OCI-LY7 (cell line): ENCODE results near the gene FGD4. TPM values are rescaled to one million over a fixed set of nuclear protein-coding genes. Genes with fewer than 3 reads are reported as not detected.

Experiments
- BruUV-seq: library from RNA; stranded (reverse); fragments of 400-500 nt; replicated peaks from 2 replicates; lab custom pipeline; 2021; lab: Mats Ljungman, UMichigan
- CTCF ChIA-PET: fragments of 300-600 bp; sonication (Branson Sonifier 250); formaldehyde crosslinking; loops from one replicate; lab custom pipeline; 2022; ENCODE audit warnings: antibody characterized with exemption; ENCODE audit not compliant: unreplicated experiment; lab: Charles Lee
- POLR2A ChIA-PET: fragments of 300-600 bp; sonication (Branson Sonifier 250); formaldehyde crosslinking; loops from one replicate; lab custom pipeline; 2022; ENCODE audit warnings: antibody characterized with exemption; lab: Charles Lee
- DNase-seq: peaks from one replicate; pipeline ENCODE4 v3.0.0-alpha.2; 2015; ENCODE audit warnings: low spot score
- H2AFZ ChIP-seq: fragments of 200-600 bp; sonication (generic), shearing (Covaris generic); 2 replicates; pipeline ENCODE4 v1.6.1; 2014; ENCODE audit warnings: mild to moderate bottlenecking, antibody characterized with exemption, low read length, moderate library complexity
- H3K27ac ChIP-seq: fragments of 200-600 bp; sonication (generic); 2 replicates; pipeline ENCODE4 v1.5.1; 2014; ENCODE audit warnings: mixed run types, low read depth, mild to moderate bottlenecking, moderate library complexity, low read length, inconsistent platforms; ENCODE audit not compliant: poor library complexity, severe bottlenecking
- H3K36me3 ChIP-seq: fragments of 200-600 bp; sonication (generic); 2 replicates; pipeline ENCODE4 v1.6.1; 2014; ENCODE audit warnings: mild to moderate bottlenecking, antibody characterized with exemption, low read length, moderate library complexity, mixed read lengths; ENCODE audit not compliant: insufficient read depth
- H3K4me1 ChIP-seq: fragments of 200-600 bp; sonication (generic); 2 replicates; pipeline ENCODE4 v1.5.1; 2014; ENCODE audit warnings: mild to moderate bottlenecking, low read length; ENCODE audit not compliant: insufficient read depth, poor library complexity, severe bottlenecking
- H3K4me2 ChIP-seq: fragments of 200-600 bp; sonication (generic); 2 replicates; pipeline ENCODE4 v1.6.1; 2014; ENCODE audit warnings: mild to moderate bottlenecking, low read length
- H3K4me3 ChIP-seq: fragments of 200-600 bp; sonication (generic); 2 replicates; pipeline ENCODE4 v1.5.1; 2014; ENCODE audit warnings: mild to moderate bottlenecking, low read depth, low read length; ENCODE audit not compliant: poor library complexity, severe bottlenecking
- H3K79me2 ChIP-seq: fragments of 200-600 bp; sonication (generic); 2 replicates; pipeline ENCODE4 v1.6.1; 2016; ENCODE audit warnings: low read depth, mild to moderate bottlenecking, low read length, moderate library complexity, mixed read lengths; ENCODE audit not compliant: insufficient read depth
- H3K9me2 ChIP-seq: fragments of 200-600 bp; sonication (generic); 2 replicates; pipeline ENCODE4 v1.6.1; 2016; ENCODE audit warnings: mild to moderate bottlenecking, low read length, mixed read lengths; ENCODE audit not compliant: insufficient read depth
- H3K9me3 ChIP-seq: fragments of 200-600 bp; sonication (generic); 2 replicates; pipeline ENCODE4 v1.6.1; 2014; ENCODE audit warnings: mild to moderate bottlenecking, mixed run types, low read length, mixed read lengths
- H4K20me1 ChIP-seq: fragments of 200-600 bp; sonication (generic); 2 replicates; pipeline ENCODE4 v1.6.1; 2014; ENCODE audit warnings: mild to moderate bottlenecking, antibody characterized with exemption, low read length, moderate library complexity, mixed read lengths; ENCODE audit not compliant: insufficient read depth
- EZH2phosphoT487 ChIP-seq: fragments of 200-600 bp; sonication (generic); IDR thresholded peaks from 2 replicates; pipeline ENCODE4 v1.6.1; 2018; ENCODE audit warnings: low read depth, borderline replicate concordance, mild to moderate bottlenecking, mixed run types, antibody characterized with exemption, low read length, moderate library complexity, mixed read lengths
- intact Hi-C: fragments of 100-400 bp; cut with micrococcal nuclease; formaldehyde crosslinking; loops from one replicate; pipeline ENCODE4 v1.10.0; 2022; ENCODE audit not compliant: unreplicated experiment
- total RNA-seq, 2 experiments: library from RNA; depleted of rRNA in 1 of 2; stranded (reverse); fragments of >200 nt in 1 of 2; shearing (Covaris generic) in 1 of 2; gene quantifications; 2 replicates each; pipeline ENCODE4 v1.2.3, GENCODE V29; 2014 to 2022
- TF ChIP-seq, protein P1 (sequence below): fragments of 200-600 bp; sonication (generic); conservative IDR thresholded peaks from 2 replicates; pipeline ENCODE4 v1.5.1; 2014; ENCODE audit warnings: mild to moderate bottlenecking, antibody characterized with exemption, low read length, moderate library complexity, mixed read lengths

FGD4 gene
- total RNA-seq, 2 experiments from 2014 or later: 14.9 to 19.3 TPM

DNA sequence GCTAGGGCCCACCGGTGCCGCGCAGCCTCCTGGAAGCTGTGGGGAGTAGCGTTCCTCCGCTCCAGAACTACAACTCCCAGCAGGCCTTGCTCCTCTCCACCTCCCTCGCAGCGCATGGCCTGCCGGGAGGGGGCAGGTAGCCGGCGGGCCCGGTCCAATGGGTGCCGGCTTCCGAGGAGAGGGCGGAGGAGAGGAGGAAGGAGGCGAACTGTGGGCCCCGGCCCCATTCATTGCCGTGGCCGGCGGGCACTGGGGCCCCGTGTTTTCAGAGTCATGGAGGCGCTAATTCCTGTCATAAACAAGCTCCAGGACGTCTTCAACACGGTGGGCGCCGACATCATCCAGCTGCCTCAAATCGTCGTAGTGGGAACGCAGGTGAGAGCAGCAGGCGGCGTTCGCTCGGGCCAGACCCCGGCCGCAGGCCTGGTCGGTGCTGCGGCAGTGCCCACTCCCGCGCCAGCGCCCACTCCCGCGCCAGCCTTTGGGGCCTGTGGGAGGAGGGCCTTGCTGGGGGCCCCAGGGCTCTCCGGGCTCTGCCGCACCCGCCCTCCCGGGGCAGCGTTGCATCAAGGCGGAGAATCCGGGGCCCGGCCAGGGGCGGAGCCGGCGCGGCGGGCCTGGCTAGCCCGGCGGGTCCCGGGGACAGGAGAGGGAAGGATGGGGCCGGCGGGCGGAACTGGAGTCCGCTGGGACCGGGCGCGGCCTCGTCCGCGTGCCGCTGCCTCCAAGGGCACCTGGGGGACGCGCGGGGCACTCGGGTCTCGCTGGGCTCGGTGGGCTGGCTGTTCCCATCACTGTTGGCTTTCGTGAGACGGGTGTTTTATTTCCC, 279.9 kb downstream of the FGD4 start, which contains the start of gene DNM1L:
DNM1L (plus strand) TSS at position 211 of the 829 bp plus-strand sequence; CDS start at position 274, 63 bp downstream.
- TF ChIP-seq EZH2phosphoT487: no peak
- TF ChIP-seq, protein P1, sequence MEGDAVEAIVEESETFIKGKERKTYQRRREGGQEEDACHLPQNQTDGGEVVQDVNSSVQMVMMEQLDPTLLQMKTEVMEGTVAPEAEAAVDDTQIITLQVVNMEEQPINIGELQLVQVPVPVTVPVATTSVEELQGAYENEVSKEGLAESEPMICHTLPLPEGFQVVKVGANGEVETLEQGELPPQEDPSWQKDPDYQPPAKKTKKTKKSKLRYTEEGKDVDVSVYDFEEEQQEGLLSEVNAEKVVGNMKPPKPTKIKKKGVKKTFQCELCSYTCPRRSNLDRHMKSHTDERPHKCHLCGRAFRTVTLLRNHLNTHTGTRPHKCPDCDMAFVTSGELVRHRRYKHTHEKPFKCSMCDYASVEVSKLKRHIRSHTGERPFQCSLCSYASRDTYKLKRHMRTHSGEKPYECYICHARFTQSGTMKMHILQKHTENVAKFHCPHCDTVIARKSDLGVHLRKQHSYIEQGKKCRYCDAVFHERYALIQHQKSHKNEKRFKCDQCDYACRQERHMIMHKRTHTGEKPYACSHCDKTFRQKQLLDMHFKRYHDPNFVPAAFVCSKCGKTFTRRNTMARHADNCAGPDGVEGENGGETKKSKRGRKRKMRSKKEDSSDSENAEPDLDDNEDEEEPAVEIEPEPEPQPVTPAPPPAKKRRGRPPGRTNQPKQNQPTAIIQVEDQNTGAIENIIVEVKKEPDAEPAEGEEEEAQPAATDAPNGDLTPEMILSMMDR: no peak
- peak within 1 kb of the TSS; percentile 39; the same call in 1 of the 2 replicates for H2AFZ ChIP-seq
- ChIA-PET CTCF (no interaction called here), POLR2A (interaction anchor here (0.7 kb wide), 1 partner anchor 950 kb away, joined by 3 read pairs; no protein-coding TSS in a partner anchor)
- H3K4me3 ChIP-seq: peak within 1 kb of the TSS; percentile 87
- intact Hi-C loops: loop anchor here (2.0 kb wide), 1 partner anchor 75 kb away; the partner anchor contains the start of gene YARS2
- DNase-seq: peak; percentile 94
- H3K4me1 ChIP-seq: peaks cover 29% of the 10 kb centered on the region
- peaks cover 49% of the 10 kb centered on the region for H3K79me2 ChIP-seq
- H3K9me3 ChIP-seq: peaks cover under 1% of the 10 kb centered on the region; the same call in 1 of the 2 replicates
- peak within 1 kb of the TSS; percentile 69 for H3K27ac ChIP-seq
- BruUV-seq: no TSS peak
- H3K4me2 ChIP-seq: peak within 1 kb of the TSS; percentile 83
- H3K9me2 ChIP-seq: no peaks in the 10 kb centered on the region
- peaks cover 15% of the 10 kb centered on the region for H3K36me3 ChIP-seq
- H4K20me1 ChIP-seq: peaks cover 8% of the 10 kb centered on the region

DNA sequence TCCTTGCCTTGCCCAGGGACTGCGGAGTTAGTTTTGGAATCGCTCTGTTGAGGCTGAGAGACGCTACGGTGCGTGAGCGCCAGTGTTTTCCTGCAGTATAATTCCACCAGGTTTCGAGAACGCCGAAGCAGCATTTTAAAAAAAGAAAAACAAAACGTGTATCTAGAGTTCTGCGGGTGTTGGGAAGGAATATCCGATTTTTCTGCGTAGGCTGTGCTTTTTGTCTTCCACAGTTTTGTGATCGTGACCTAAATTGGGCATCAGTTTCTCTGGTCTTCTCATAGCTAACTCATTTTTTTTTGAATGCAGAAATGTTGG, 280.5 kb downstream of the FGD4 start:
- Histone ChIP-seq H3K36me3 (peaks cover 21% of the 10 kb centered on the region), H3K9me3 (no peaks in the 10 kb centered on the region), H3K4me3 (peak overlapping the region; percentile 87), H2AFZ (peak overlapping the region; percentile 39; the same call in 1 of the 2 replicates), H3K4me1 (peaks cover 24% of the 10 kb centered on the region), H3K79me2 (peaks cover 54% of the 10 kb centered on the region), H3K4me2 (peak overlapping the region; percentile 83), H3K27ac (peak overlapping the region; percentile 69), H4K20me1 (peaks cover 8% of the 10 kb centered on the region), H3K9me2 (no peaks in the 10 kb centered on the region)
- DNase-seq: no peak
- ChIA-PET POLR2A (no interaction called here), CTCF (no interaction called here)
- BruUV-seq: no TSS peak
- intact Hi-C loops: loop anchor here (2.0 kb wide), 1 partner anchor 75 kb away; the partner anchor contains the start of gene YARS2
- no peak for TF ChIP-seq EZH2phosphoT487
- TF ChIP-seq, protein P1: no peak
